ENCODE measurements around the gene ESRRA. TPM values are rescaled to one million over a fixed set of nuclear protein-coding genes. Genes with fewer than 3 reads are reported as not detected.

ESRRA gene
- total and polyA plus RNA-seq, 2 of the 4 experiments (the other 2 are of a cell fraction), result 10.2 to 15.0 TPM

- Histone ChIP-seq H3K4me3 (ENCODE audit: insufficient read depth, low read depth, low read length) (no peak overlapping the region), H3K4me2 (ENCODE audit: low read depth, low read length) (no peak overlapping the region), H2AK9ac (replicated peaks; ENCODE audit: low read depth, low read length, poor library complexity) (no peak overlapping the region), H3K18ac (ENCODE audit: low read depth, low read length) (no peak overlapping the region), H3K36me3 (ENCODE audit: control insufficient read depth, insufficient read depth, low read length) (peaks cover 3% of the 10 kb centered on the region; the same call in 1 of the 2 replicates), H3K9me1 (ENCODE audit: insufficient read depth, low read length) (peaks cover 6% of the 10 kb centered on the region), H4K91ac (ENCODE audit: insufficient read depth, low read depth, low read length) (no peak overlapping the region), H3K9me3 (ENCODE audit: control insufficient read depth, insufficient read depth, low read length) (0 out of 2 replicates have a peak, but pooled peaks cover 2% of the 10 kb centered on the region), H3K9ac (ENCODE audit: low read depth, low read length) (no peak overlapping the region), H4K20me1 (ENCODE audit: insufficient read depth, low read length) (no peaks in the 10 kb centered on the region), H3K23ac (ENCODE audit: low read depth, low read length) (no peak overlapping the region), H3K56ac (ENCODE audit: extremely low read depth, insufficient read depth, low read length) (no peak overlapping the region), H2AK5ac (ENCODE audit: low read depth, low read length) (no peak overlapping the region), H2BK120ac (ENCODE audit: low read depth, low read length) (no peak overlapping the region), H4K8ac (ENCODE audit: low read depth in 2 of 2, low read length in 2 of 2) (no peak overlapping the region), H2BK20ac (ENCODE audit: low read depth, low read length) (no peak overlapping the region), H3K14ac (replicated peaks; ENCODE audit: low read depth, low read length) (no peak overlapping the region), H3K4ac (ENCODE audit: low read depth, low read length) (no peak overlapping the region), H2BK5ac (ENCODE audit: low read depth, low read length, poor library complexity, severe bottlenecking) (no peak overlapping the region), H3K79me1 (ENCODE audit: low read depth in 1 of 2, low read length in 2 of 2) (no peaks in the 10 kb centered on the region), H4K5ac (ENCODE audit: low read depth, low read length) (no peak overlapping the region), H3K27me3 (ENCODE audit: control insufficient read depth, insufficient read depth, low read length) (no peaks in the 10 kb centered on the region; the same call in 1 of the 2 replicates), H2AFZ (replicated peaks; ENCODE audit: low read length, poor library complexity) (no peak overlapping the region), H3K27ac (ENCODE audit: insufficient read depth, low read length) (no peak overlapping the region), H3K4me1 (ENCODE audit: control insufficient read depth, insufficient read depth, low read length) (peaks cover 11% of the 10 kb centered on the region), H2BK15ac (ENCODE audit: low read depth, low read length) (no peak overlapping the region)
- no peak for ATAC-seq (ENCODE audit: low read depth)
- POLR2A ChIA-PET (ENCODE audit: unreplicated experiment), result no interaction called here
- no peak for TF ChIP-seq NFE2L2 (IDR thresholded peaks at IDR 0.05; ENCODE audit: low read depth, low read length)
- in situ Hi-C loops (cut with MboI; ENCODE audit: low sequenced_read_pairs), result no loop called here
- CTCF ChIA-PET, result no interaction called here
- WGBS, 2 experiments (ENCODE audit: extremely low coverage in 2 of 2, insufficient read length in 1 of 2), result 80% methylated on average over 1 of the region's 3 CpGs; no CpG with 5 or more reads in 1 of the 2 experiments
- no TSS peak for BruUV-seq (replicated peaks)
- intact Hi-C loops (cut with micrococcal nuclease), result no loop called here
- no peak for DNase-seq
- dilution Hi-C loops (cut with HindIII; ENCODE audit: low sequenced_read_pairs, unreplicated experiment), result no loop called here
Measured at GRCh38 chr11:64327993-64328392, 22.7 kb downstream of the ESRRA start.

All from IMR-90 (cell line).